Measurements from ENCODE around the gene ADH5.
"Not testable (repeated sequence)": the region's sequence is repeated elsewhere in the genome, so short reads cannot be mapped to it uniquely, and the experiment has no call there.

Gene ADH5

DNA sequence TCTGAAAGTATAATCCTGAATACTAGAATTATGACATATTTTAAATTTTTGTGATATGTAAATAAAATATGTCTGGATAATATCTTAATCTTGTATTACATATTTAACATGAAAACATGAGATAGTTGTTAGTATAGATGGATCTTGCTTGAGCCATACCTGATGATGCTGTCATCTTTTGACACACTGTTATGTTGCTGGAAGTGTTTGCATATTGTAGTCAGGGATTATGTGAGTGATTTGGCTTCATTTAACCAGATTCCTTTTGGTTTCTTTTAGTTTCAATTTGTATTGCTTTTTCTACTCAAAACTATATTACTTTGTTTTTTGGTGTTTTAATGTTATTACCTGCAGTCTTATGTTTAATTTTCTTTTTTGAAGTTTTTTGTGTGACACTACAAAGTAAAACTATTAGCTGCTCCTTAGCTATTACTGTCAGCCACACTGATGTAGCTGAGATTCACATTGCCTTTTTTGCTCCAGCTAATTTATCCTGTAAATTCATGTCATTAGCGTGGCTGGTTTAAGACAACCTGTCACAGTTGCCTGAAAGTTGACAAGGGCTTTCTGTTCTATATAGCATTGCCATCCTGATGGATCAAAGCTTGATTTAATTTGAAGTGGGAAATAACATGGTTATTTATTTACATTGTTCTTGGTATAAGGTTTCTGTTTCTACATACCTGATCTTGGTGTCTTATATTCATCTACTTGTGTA, 59.4 kb downstream of the ADH5 start:
- DNase-seq (ENCODE audit: low read depth), result no peak

DNA sequence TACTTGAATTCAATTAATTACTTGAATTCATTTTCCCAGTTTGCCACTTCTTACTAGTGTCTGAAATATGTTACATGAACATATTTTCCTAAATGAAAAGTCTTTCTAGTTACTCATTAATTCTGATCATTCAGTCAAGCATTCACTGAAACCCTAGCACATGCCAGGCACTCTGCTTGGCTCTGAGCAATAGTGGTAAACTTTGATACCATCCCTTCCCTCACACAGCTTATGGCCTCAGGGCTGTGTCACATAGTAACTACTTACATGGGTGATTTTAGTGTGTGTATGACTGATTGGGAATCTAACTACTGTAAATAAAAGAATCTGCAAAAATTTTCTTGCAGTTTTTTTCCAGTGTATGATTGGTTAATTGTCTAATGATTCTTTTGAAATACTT, 60.4 kb downstream of the ADH5 start:
- DNase-seq (ENCODE audit: low read depth), result peak; percentile 8

DNA sequence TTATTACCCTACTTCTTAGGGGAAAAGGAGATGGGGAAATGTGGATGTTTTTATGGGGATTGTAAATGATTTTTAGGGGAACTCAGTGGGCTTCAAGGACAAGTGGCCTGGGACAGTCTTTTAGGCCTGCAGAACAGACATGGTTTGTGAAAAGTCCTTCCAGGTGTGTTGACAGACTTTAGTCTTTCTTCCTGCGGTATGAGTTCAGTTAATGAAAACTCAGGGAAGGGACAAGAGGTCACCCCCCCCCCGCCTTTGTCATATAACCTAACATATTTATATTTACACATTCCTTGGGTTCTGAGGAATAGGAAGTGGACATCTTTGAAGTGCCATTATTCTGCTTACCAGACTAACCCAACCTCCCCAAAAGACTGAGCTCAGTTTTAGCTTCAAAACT, 61.3 kb downstream of the ADH5 start:
- DNase-seq (ENCODE audit: low read depth), result no peak

DNA sequence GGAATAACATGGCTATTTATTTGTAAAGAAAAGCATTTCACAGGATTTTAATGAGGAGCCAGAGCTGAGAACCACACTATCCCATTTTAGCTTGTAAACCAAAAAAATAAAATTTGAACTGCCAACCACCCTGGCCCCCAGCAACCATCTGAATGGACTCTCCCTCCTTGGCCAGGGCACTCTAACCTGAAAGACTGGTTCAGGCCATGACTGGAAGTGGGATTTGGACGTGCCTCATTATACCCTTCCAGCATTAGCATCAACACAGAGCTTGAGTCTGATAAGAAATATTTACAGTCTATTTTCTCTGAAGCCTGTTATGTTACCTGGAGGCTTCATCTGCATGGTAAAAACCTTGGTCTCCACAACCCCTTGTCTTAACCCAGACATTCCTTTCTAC, 63.1 kb downstream of the ADH5 start:
- no peak for DNase-seq (ENCODE audit: low read depth)

DNA sequence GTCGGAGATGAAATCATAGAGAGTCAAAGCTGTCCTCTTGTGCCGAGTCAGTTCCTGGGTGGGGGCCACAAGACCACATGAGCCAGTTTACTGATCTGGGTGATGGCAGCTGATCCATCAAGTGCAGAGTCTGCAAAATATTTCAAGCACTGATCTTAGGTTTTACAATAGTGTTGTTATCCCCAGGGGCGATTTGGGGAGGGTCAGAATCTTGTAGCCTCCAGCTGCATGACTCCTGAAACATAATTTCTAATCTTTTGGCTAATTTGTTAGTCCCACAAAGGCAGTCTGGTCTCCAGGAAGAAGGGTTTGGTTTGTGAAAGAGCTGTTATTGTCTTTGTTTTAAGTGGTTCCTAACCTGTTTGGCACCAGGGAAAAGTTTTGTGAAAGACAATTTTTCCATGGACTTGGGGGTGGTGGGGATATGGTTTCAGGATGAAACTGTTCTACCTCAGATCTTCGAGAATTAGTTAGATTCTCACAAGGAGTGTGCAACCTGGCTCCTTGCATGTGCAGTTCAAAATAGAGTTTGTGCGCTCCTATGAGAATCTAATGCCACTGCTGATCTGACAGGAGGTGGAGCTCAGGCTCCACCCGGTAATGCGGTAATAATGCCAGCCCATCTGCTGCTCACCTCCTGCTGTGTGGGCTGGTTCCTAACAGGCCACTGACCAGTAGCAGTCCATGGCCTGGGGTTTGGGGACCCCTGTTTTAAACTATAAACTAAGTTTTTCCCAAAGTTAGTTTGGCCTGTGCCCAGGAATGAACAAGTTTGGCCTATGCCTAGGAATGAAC, 63.9 kb downstream of the ADH5 start:
- DNase-seq (ENCODE audit: low read depth), result no peak

DNA sequence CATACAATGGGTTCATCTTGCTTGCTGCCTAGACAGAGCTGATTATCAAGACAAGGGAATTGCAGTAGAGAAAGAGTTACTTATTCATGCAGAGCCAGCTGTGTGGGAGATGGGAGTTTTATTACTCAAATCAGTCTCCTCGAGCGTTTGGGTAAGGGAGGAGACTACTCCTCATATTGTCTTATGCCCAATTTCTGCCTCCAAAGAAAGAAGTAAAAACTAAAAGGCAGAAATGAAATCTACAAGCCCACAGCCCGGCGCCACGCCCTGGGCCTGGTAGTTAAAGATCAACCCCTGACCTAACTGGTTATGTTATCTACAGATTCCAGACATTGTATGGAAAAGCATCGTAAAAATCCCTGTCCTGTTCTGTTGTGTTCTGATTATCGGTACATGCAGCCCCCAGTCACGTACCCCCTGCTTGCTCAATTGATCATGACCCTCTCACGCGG, 64.8 kb downstream of the ADH5 start:
- not testable (repeated sequence) for DNase-seq (ENCODE audit: low read depth)

DNA sequence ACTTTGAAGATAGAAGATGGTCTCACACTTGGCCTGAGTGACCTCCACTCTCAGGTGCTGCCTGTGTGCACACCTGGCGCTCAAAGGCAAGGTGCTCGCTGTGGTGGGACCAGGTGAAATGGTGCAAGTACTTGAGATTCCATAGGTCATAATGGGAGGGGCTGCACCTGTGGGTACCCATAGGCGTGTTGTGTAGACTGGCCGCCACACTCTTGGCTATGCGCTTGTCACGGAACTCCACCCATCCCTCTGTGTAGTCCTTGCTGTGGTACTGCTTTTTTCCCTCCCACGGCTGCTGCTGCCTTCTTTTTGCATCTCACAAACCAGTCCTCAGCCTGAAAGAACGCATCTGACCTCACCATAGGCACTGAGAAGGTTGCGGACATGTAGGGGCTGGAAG, 66.0 kb downstream of the ADH5 start:
- no peak for DNase-seq (ENCODE audit: low read depth)

DNA sequence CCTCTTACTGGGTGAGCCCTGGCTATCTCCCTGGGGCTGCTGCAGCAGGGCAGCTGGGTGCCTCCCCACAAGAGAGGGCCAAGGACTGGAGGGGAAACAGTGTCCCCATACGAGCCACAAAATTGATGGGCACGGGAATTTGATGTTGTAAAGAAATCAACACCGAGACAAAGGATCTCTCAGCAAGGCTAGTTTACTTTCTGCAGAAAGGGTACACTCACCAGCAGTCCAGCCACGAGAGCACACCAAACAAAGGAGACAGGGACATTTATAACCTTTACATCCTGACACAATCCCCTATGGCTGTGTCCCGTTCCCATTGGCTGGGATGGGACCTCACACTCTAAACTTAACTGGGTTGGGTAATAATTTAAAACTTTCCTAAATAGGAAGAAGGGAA, 67.2 kb downstream of the ADH5 start:
- DNase-seq (ENCODE audit: low read depth), result no peak

Data from GM04504 (cell line).